Superior temporal gyrus (tissue), 1 donor: ENCODE results near the gene PTPRN2.

ENCODE experiments used
- DNase-seq: peaks from one replicate; pipeline ENCODE4 v3.0.0-alpha.2; 2016; ENCODE audit errors: extremely low spot score

The PTPRN2 gene

DNA sequence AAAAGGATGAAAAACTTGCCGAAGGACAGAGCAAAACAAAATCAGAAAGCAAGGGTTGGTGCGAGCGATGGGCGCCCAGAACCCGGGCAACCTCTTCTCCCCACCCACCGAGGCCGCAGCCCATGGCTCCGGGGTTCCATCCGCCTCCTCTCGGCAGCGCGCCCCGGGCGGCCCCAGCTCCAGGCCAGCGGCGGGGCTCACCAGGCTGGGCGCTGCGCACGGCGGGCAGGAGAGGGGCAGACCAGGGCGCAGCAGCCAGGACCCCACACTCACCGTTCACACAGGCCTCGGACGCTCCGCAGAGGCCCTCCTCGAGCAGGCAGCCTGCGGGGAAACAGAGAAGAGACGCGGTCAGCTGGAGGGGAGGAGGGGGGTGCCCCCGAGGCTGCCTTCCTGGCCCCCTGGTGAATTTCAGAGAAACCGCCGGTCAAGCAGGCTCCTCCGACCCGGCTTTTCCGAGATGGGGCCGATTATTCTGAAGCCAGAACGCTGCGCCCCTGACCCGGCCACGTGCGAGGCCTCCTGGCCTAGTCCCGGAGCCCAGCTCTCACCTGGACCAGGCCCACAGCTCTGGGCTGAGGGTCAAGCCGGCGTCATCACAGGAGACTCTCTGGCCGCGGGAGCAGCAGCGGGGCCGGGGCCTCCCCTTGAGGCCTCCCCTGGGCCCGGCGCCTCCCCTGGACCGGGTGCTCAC lies 98.0 kb downstream of the PTPRN2 start:
- DNase-seq, result no peak

DNA sequence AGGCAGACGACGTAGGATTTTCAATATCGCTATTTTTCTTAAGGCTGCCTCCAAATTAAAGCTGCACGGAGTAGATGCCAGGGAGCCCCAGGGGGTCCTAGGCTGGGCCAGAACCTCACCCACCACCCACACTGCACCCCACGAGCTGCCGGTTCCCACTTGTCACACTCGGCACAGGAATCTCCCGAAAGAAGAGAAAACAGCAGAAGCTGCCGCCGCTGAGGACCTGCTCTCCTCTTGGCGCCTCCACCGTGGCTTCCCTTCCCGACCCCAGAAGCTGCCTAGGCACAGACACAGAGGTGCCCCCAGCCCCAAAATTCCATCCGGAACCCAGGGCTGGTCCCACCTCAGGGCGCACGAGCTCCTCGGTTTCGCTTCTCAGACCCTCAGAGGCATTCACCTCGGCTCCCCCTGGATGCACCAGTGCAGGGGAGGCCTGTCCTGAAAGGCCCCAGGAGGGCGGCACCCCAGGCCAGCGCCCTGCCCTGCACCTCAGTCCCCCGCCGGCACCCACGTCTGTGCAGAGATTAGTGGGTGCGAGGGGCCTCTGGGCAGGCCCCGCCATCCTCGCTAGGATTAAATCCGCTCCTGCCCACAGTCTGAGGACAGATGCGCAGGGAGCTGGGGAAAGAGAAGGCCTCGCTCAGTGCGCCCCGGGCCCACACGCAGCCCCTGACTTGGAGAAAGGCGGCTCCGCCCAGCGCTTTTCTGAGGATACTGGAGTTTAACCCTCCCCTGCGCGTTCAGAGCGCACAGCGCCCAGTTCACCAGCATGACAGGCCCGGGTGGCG lies 99.2 kb downstream of the PTPRN2 start:
- DNase-seq, result no peak

DNA sequence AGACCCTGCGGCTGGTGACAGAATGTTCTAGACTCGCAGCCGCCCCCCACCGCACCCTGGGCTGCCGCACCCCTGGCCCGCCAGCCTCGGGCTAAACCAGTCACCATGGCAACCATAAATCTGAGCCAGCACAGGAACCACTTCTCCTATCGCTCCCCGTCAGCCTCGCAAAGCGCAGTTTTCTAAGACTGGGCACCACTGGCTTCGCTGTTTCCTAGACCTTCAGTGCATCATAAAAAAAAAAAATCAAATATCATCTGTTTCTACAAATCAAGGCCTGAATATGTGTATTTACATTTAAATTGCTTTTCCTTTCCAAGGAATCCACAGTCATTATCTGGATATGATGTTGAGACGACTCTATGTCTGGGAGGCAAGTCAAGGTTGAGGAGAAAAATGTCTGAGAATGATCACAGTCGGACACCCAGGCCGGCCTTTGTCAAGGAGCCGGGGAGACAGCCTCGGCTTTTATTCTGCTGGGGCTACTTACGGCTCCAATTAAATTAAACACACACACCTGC lies 99.9 kb downstream of the PTPRN2 start:
- peak; percentile 24 for DNase-seq

DNA sequence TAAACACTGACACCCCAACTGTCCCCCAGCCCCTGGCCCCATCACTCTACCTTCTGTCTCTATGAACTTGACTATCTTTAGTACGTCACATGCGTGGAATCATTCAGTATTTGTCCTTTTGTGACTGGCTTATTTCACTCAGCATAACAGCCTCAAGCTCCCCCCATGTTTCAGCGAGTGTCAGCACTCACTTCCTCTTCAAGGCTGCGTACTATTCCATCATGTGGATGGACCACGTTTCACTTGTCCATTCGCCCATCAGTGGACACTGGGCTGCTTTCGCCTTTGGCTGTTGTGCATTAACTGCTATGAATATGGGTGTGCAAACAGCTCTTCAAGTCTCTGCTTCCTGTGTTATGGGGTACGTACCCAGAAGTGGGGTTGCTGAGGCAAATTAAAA lies 100.7 kb downstream of the PTPRN2 start:
- no peak for DNase-seq

DNA sequence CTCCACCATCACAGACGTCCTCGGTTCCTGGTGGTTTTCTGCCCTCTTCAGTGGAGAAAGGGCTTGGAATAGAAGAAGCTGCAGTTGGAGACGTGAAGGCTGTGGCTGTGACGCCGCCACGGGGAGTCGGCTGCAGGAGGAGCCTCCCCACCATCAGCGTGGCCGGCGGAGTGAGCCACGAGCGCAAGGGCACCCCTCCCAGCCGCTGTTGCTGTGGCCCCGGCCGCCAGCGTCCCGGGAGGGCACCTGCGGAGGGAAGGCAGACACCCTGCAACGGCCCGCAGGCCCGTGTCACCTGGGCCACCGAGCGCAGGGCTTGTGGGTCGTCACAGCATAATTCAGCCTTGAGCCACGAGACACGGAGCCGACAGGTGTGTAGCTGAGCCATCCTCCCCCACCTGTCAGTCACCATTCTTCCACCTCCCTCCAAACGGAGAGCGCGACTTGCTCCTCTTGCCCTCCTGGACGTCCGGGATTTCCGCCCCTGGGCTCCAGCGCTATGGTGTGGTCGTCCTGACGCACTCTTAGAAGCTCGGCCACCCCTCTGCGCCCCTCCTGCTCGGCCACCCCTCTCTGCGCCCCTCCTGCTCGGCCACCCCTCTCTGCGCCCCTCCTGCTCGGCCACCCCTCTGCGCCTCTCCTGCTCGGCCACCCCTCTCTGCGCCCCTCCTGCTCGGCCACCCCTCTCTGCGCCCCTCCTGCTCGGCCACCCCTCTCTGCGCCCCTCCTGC lies 102.7 kb downstream of the PTPRN2 start:
- DNase-seq, result no peak

DNA sequence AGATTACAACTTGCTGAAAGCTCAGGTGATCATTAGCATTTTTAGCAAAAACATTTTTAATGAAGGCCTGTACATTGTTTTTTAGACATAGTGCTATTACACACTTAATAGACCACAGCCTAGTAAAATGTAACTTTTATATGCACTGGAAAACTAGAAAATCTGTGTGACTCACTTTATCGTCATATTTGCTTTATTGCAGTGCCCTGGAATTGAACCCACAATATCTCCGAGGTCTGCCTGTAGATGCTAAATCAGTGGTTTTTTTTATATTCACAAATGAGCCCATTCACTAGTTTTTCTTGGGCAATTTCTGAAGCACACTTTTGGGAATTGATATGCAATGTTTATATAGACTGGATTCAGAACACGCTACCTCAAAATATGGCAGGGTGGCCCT lies 105.1 kb downstream of the PTPRN2 start:
- no peak for DNase-seq

DNA sequence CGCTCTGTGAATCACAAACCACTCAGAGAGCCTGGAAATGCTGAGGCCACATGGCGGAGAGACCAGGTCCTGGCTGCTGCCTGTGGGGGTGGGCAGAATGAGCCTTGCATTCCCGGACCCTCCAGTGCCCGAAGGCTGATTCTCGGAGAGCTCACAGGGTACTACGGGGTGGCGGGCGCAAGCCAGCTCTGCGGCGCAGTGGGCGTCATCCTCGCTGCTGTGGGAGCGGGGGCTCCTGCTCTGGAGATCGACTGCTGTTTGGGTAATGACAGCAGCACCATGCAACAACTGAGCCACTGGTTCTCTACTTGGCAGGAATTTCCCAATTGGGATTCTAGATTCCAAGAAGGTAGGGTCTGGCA lies 108.0 kb downstream of the PTPRN2 start:
- no peak for DNase-seq

DNA sequence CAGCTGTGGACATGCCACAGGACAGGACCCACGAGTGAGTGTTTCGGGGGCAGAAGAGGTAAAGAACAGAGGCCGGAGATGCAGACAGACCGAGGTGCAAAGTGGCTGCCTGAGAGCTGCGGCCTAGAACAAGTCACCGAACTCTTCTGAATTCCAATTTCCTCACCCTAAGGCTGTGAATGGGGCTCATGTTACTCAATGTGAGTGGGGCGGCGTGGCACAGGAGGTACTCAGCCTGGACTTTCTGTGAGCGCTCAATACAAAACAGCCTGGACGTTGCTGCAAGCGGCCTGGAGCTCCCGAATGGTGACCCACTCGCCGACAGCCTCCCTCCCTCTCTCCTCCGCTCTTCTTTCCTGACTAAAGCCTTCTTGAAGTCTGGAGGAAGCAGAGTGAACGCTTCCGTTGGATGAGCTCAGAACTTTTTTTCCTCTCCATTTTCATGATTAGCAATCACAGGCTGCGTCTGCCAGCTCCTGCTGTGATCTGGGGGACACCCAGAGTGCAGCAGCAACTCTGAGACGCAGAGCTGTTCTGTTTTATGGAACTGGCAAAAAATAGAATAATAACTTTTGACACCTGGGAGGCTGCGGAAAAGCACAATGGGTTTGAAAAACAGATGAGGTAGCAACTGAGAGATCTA lies 108.5 kb downstream of the PTPRN2 start:
- no peak for DNase-seq

DNA sequence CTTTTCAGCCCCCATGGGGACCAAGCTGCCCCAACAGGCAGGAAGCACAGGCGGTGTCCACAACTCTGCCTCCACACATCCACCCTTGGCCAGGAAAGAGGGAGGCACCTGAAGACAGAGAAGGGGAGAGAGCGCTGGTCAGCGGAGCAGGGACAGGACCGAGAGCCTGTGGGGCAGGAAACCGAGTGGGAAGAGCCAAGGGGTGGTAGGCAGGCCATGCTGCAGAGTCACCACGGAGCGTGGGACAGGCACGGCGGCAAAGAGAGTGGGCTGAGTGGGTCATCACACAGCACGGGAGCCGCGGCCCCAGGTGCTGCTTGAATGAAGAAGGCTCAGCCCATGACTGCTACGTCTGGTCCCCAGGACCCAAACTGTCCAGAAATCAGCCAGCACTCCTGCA lies 109.8 kb downstream of the PTPRN2 start:
- DNase-seq, result no peak

DNA sequence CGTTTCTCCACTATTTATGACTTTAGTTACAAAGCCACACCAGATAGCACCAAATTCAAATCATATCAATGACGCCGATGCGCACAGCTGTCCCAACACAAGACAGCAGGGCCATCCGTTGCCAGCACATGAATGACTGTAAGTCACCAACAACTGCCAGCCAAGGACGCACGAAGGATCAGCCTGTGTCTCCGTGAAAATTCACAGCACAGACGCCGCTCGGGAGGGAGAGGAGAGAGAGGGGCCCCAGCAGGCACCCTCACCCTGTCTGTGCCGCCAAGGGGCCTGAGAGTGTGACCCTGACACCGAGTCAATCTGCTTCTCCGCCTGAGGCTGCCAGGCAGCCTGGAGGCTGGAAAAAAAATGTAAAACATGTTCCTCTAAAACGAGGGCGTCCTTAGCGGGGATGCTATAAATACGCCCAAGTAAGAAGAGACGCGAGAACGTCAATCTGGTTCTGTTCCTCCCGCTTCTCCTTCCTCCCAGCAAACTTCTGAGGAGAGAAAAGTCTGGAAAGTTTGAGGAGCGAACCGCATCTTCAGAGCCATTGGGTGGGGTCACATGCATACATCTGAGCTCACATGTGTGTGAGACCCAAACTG lies 111.2 kb downstream of the PTPRN2 start:
- DNase-seq, result peak; percentile 36

DNA sequence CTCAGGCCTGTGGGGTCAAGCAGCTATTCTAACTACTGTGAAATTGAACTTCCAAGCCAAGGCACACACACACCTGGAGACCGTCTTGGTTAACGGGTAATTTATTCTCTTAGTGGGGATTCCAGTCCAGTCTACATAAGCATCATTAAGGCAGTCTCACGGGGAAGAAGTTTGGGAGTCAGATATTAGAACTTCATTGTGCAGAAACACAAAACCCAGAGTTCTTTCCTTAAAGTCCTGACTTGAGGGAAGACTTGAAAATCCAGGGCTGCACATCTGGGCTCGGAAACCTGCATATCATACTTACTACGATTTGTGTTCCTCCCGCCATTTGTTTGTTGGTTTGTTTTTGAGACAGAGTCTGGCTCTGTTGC lies 112.0 kb downstream of the PTPRN2 start:
- no peak for DNase-seq

DNA sequence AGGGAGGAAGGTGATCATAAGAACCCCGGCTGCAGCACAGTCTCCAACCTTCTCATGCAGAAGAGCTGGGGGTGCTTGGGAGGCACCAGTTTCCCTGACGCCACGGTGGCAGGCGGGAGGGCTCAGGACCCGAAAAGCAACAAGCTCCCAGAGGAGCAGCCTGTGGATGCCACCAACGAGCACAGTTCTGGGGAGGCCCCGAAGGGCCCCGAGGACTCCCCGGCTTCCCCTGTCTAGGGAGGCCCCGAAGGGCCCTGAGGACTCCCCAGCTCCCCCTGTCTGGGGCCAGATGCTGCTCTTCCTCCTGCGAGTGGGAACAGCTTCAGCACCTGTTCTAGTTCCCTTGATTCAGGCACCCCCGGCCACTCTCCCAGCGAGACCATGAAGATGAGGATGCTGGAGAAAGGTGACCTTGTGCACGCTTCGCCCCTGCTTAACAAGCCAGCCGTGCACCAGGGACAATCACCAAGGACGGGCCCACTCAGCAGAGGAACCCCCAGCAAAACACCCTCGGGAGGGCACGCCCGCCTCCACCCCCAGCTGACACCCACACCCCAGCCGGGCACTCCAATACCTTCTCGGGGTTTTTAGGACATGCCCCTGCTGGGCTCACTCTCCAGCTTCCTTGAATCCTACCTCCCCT lies 112.5 kb downstream of the PTPRN2 start:
- no peak for DNase-seq

DNA sequence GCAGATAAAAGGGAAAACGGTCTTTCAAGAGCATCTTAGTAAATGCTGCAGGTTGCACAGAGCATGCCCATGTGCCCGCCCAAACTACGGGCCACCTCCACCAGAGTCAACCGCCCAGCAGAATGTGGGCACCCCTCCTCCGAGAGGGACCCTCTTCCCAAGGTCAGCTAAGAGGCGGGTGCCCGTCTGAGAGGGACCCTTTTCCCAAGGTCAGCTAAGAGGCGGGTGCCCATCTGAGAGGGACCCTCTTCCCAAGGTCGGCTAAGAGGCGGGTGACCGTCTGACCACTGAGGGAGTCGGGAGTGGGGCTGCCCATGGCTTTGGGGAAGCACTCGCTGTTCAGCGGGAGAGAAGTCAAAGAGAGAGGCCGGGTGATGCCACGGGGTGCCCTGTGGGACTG lies 113.1 kb downstream of the PTPRN2 start:
- DNase-seq, result no peak

DNA sequence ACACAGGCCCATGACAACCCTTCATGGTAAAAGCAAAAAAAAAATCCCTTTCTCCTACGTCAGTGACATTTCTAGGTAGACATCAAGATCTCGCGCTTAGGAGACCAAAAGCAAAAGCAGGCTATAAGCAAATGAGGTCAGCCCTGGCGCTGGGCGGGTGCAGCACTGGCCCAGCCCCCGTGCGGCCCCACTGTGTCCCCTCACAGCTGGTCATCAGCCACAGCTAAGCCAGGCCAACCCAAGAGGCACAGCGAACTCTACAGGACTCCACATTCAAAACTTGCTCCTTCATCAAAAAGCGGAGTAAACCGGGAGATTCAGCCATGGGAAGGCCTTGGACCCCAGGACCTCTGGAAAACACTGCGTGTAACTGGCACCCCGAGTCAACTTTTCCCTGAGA lies 113.7 kb downstream of the PTPRN2 start:
- DNase-seq, result no peak

DNA sequence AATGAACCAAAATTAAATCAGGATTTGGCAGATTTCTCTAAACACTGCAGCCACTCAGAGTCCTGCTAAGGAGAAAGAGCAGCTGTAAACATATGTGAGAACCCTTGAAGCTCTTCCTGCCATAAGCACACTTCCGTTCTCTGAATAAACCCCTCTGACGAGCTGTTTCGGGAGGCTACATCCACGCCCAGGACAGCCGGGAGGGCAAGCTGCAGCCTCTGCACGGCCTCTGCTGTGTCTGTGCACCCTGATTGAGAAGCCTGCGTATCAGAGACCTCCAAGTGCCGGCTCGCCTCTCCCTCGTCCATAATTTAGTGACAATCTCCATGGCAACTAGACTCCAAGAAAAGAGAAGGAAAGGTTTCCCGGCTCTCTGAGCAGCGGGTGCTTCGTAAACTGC lies 114.4 kb downstream of the PTPRN2 start:
- peak; percentile 43 for DNase-seq

DNA sequence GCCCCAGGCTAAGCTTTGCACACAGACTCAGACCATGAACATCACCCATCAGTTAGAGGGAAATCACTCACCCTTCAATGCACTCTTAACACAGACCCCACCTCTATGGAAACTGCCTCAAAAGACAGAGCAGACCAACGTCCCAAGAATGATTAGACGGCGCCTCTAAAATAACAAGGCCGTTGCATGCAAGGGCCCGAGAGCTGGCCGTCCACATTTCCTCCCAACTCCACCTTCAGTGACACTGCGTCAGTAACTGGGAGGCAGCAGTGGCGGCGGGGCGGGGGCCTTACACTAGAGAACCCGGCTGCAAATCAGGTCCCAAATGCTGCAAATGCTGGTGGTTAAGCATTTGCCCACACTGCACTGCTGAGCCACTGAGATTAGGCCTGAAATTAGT lies 115.0 kb downstream of the PTPRN2 start:
- no peak for DNase-seq

DNA sequence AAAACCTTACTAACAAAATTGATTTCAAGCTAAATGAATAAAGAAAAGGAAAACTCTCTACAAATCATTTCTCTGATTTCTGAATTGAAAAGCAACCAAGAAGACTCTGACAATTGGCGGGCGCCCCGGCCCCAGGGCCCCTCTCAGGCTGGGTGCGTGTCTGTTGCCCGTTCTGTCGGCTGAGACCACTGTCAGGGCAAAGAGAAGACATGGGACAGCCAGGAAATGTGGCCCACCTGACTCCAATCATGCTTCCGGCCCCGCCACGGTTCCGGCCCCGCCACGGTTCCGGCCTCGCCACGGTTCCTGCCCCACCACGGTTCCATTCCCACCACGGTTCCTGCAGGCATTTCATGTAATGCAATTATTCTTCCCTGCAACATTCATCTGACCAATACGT lies 115.9 kb downstream of the PTPRN2 start:
- DNase-seq, result no peak

DNA sequence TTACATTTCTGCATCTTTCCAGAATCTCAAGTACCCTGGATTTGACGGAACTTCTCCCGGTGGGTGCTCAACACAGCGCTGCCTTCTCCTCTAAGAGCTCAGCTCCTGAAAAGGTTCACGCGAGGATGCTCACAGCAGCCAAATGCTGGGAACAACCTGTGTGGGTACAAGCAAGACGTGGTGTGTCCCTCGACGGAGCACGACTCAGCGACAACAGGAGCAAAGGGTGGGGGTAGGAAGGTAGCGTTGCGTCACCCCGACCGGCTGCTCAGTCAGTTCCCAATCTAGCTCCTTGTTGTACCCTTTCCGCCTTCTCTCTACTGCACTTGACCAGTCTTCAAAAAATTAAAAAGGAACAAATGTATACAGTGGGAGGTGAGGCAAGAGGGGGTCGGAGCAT lies 117.3 kb downstream of the PTPRN2 start:
- DNase-seq, result peak; percentile 13

DNA sequence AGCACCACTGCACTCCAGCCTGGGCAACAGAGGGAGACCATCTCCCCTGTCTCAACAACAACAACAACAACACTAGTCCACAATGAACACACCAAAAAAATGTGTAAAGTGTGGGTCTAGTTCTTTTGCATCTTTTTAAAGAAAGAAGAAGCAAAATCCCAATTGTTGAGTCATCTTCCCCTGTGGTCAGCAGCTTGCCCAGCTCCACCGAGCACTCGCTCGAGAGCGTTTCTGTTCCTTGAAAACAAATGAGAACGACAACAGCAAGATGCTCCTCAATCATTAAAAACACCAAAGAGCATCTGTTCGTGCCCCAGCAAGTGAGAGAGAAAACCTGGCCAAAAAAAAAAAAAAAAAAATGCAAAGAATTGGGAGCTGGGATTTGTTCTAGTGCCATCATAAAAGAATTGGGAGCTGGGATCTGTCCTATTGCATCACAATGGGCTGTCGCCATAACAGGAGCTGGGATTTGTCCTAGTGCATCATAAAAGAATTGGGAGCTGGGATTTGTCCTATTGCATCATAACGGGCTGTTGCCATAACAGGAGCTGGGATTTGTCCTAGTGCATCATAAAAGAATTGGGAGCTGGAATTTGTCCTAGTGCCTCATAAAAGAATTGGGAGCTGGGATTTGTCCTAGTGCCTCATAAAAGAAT lies 118.1 kb downstream of the PTPRN2 start:
- no peak for DNase-seq

DNA sequence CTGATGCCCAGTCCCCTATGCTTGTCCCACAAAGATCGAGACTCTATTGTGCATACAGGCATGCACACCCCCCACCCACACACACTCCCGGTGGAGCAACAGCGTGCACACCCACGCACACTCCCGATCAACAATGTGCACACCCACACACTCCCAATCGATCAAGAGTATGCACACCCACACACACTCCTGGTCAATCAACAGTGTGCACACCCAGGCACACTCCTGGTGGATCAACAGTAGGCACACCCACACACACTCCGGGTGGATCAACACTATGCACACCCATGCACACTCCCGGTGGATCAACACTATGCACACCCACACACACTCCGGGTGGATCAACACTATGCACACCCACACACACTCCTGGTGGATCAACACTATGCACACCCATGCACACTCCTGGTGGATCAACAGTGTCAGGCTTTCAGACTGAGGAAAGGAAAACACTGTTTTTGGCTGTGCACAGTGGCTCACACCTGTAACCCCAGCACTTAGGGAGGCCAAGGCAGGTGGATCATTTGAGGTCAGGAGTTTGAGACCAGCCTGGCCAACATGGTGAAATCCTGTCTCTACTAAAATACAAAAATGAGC lies 118.8 kb downstream of the PTPRN2 start:
- DNase-seq, result no peak
